H1 (cell line): Measurements from ENCODE around the gene MRTFA.

ENCODE experiments used
- CTCF ChIP-seq, 3 experiments: IDR thresholded peaks; 1 replicate in 2 of 3; 2 replicates in 1 of 3; pipeline versions ENCODE4 v1.5.1 to v1.6.1; 2011; ENCODE audit warnings: low read length in 3 of 3, mild to moderate bottlenecking in 3 of 3, inconsistent platforms in 2 of 3, low read depth in 1 of 3, moderate library complexity in 1 of 3; ENCODE audit not compliant: insufficient read depth in 1 of 3; ENCODE audit errors: control extremely low read depth in 1 of 3
- EP300 ChIP-seq, 2 experiments: IDR thresholded peaks; 1 replicate in 1 of 2; 2 replicates in 1 of 2; pipeline ENCODE4 v1.6.1; 2011 to 2012; ENCODE audit warnings: low read depth in 2 of 2, low read length in 2 of 2, mild to moderate bottlenecking in 2 of 2, borderline replicate concordance in 1 of 2, inconsistent platforms in 1 of 2, moderate library complexity in 1 of 2
- JUN ChIP-seq: IDR thresholded peaks from 2 replicates; pipeline ENCODE4 v1.6.1; 2011; ENCODE audit warnings: low read depth, mild to moderate bottlenecking, improper control_type of control experiment, low read length
- KDM5A ChIP-seq: fragments of 200-600 bp; IDR thresholded peaks from 2 replicates; pipeline ENCODE4 v1.7.1; 2012; ENCODE audit warnings: mild to moderate bottlenecking, low read length, inconsistent platforms, mixed read lengths
- POLR2AphosphoS5 ChIP-seq: IDR thresholded peaks from 2 replicates; pipeline ENCODE4 v1.6.1; 2011; ENCODE audit warnings: low read depth, low read length
- RNF2 ChIP-seq: fragments of 200-900, 300-1000 bp; sonication (generic); IDR thresholded peaks from 2 replicates; pipeline ENCODE4 v1.7.1; 2016; ENCODE audit warnings: borderline replicate concordance, low read depth, mild to moderate bottlenecking, antibody characterized with exemption, low read length; ENCODE audit not compliant: poor library complexity, severe bottlenecking; ENCODE audit errors: missing control alignments
- SP1 ChIP-seq: IDR thresholded peaks from 2 replicates; pipeline ENCODE4 v1.6.1; 2011; ENCODE audit warnings: low read depth, low read length
- TAF1 ChIP-seq: IDR thresholded peaks from 2 replicates; pipeline ENCODE4 v1.6.1; 2011; ENCODE audit warnings: mild to moderate bottlenecking, low read depth, low read length
- YY1 ChIP-seq: IDR thresholded peaks from 2 replicates; pipeline ENCODE4 v1.6.1; 2011; ENCODE audit warnings: low read depth, mild to moderate bottlenecking, low read length
- TF ChIP-seq, protein P1 (sequence below): IDR thresholded peaks from 2 replicates; pipeline ENCODE4 v1.6.1; 2011; ENCODE audit warnings: low read depth, mild to moderate bottlenecking, low read length; ENCODE audit not compliant: insufficient read depth

- TF ChIP-seq, protein P1, sequence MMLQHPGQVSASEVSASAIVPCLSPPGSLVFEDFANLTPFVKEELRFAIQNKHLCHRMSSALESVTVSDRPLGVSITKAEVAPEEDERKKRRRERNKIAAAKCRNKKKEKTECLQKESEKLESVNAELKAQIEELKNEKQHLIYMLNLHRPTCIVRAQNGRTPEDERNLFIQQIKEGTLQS: no peak
- TF ChIP-seq CTCF (IDR thresholded peaks at IDR 0.05; ENCODE audit: control extremely low read depth in 1 of 3, insufficient read depth in 1 of 3, low read depth in 1 of 3, low read length in 3 of 3) (no peak), RNF2 (no peak), POLR2AphosphoS5 (no peak), YY1 (no peak), KDM5A (no peak), TAF1 (no peak), EP300 (IDR thresholded peaks at IDR 0.05; ENCODE audit: borderline replicate concordance in 1 of 2, low read depth in 2 of 2, low read length in 2 of 2) (no peak), JUN (no peak), SP1 (no peak)
These were observed 213.8 kb downstream of the MRTFA start for GRCh38 chr22:40422558-40423309.
